Epithelial cell of proximal tubule (primary cell): ENCODE results near the gene NIBAN1. TPM values are rescaled to one million over a fixed set of nuclear protein-coding genes. Genes with fewer than 3 reads are reported as not detected.

Experiments
- DNase-seq: peaks from one replicate; pipeline ENCODE4 v3.0.0-alpha.2; 2011; ENCODE audit warnings: low read depth
- H3K4me3 ChIP-seq: 2 replicates; pipeline ENCODE4 v1.5.1; 2011; ENCODE audit warnings: low read depth, mild to moderate bottlenecking, low read length
- total RNA-seq: library from RNA; depleted of rRNA; stranded (reverse); fragments of >200 nt; gene quantifications from 2 replicates; pipeline ENCODE4 v1.2.3, GENCODE V29; 2015
- TF ChIP-seq, protein P1 (sequence below): conservative IDR thresholded peaks from 2 replicates; pipeline ENCODE4 v1.5.1; 2012; ENCODE audit warnings: low read depth, mild to moderate bottlenecking, low read length

Gene NIBAN1, protein sequence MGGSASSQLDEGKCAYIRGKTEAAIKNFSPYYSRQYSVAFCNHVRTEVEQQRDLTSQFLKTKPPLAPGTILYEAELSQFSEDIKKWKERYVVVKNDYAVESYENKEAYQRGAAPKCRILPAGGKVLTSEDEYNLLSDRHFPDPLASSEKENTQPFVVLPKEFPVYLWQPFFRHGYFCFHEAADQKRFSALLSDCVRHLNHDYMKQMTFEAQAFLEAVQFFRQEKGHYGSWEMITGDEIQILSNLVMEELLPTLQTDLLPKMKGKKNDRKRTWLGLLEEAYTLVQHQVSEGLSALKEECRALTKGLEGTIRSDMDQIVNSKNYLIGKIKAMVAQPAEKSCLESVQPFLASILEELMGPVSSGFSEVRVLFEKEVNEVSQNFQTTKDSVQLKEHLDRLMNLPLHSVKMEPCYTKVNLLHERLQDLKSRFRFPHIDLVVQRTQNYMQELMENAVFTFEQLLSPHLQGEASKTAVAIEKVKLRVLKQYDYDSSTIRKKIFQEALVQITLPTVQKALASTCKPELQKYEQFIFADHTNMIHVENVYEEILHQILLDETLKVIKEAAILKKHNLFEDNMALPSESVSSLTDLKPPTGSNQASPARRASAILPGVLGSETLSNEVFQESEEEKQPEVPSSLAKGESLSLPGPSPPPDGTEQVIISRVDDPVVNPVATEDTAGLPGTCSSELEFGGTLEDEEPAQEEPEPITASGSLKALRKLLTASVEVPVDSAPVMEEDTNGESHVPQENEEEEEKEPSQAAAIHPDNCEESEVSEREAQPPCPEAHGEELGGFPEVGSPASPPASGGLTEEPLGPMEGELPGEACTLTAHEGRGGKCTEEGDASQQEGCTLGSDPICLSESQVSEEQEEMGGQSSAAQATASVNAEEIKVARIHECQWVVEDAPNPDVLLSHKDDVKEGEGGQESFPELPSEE
- total RNA-seq, result 26.2 and 32.9 TPM in 2 replicates

DNA sequence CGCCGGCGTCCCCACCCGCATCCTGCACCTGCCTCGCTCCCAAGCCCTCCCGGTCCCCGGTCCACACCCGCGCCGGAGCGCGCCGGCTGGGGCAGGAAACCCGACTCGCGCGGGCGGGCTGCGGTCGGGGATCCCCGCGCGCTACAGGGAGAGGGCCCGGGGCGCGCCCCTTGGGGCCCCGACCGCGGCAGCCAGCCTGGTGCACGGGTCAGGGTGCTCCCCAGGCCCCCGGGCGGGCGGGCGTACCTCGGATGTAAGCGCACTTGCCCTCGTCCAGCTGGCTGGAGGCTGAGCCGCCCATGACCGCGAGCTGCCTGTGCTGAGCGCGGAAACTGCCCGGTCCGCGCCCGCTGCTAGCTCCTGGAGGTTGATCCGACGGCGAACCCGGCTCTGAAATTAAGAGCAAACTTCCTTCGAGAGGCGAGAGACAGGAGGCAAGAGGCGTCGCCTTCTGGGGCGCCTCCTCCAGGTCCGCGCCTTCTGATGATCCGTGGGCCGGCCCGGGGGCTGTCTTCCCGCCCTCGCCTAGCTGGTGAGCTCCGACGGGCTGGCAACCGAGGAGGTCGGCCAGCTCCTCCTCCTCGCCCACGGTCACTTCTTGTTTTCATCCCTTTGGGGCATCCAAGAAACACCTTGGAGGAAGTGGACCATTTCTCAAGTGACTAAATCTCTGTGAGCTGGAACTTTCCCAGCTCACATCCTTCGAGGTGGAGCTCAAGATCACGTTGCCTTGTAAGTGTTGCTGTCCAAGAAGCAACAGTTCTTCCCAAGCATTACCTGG, at the start of gene NIBAN1:
NIBAN1 (minus strand) TSS at position 453 of the 781 bp plus-strand sequence; CDS start at position 301, 152 bp downstream.
- peak within 1 kb of the TSS; percentile 66 for H3K4me3 ChIP-seq
- no peak for DNase-seq
- TF ChIP-seq, protein P1, sequence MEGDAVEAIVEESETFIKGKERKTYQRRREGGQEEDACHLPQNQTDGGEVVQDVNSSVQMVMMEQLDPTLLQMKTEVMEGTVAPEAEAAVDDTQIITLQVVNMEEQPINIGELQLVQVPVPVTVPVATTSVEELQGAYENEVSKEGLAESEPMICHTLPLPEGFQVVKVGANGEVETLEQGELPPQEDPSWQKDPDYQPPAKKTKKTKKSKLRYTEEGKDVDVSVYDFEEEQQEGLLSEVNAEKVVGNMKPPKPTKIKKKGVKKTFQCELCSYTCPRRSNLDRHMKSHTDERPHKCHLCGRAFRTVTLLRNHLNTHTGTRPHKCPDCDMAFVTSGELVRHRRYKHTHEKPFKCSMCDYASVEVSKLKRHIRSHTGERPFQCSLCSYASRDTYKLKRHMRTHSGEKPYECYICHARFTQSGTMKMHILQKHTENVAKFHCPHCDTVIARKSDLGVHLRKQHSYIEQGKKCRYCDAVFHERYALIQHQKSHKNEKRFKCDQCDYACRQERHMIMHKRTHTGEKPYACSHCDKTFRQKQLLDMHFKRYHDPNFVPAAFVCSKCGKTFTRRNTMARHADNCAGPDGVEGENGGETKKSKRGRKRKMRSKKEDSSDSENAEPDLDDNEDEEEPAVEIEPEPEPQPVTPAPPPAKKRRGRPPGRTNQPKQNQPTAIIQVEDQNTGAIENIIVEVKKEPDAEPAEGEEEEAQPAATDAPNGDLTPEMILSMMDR, result no peak

DNA sequence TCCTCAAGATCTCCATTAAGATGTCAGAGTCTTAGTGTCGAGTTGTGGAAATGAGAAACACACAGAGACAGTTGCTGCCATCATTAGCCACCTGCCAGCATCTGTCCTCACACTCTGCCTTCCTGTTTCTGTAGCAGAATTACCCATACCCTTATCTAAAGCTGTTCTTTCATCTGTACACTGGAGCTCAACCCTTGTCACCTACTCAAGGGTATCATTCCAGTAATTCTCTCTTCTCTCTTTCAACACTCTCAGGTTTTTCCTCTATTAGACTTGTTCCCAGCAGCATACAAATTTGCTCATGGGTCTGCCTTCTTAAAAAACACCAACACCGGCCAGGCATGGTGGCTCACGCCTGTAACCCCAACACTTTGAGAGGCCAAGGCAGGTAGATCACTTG, 43.7 kb upstream of the NIBAN1 start:
- TF ChIP-seq, protein P1, result no peak
- H3K4me3 ChIP-seq, result no peak overlapping the region
- no peak for DNase-seq

DNA sequence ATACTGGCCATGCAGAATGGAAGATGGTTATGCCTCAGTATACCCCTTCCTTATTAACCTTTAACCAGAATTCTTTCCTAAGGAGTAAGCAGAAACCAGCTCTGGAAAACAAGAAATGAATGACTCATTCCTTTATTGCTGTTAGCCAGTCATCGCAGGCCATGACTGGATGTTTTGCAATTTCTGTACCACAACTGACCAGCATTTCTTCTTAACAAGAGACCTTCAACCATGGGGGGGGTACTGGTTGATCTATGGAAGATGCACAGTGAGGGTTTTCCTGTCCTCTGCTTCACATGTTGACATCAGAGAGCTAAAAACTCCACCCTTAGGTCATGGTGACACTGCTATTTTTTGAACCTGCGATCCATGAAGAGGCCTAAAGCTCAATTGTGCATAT, 43.0 kb upstream of the NIBAN1 start:
- TF ChIP-seq, protein P1, result no peak
- DNase-seq, result peak; percentile 89
- no peak overlapping the region for H3K4me3 ChIP-seq

DNA sequence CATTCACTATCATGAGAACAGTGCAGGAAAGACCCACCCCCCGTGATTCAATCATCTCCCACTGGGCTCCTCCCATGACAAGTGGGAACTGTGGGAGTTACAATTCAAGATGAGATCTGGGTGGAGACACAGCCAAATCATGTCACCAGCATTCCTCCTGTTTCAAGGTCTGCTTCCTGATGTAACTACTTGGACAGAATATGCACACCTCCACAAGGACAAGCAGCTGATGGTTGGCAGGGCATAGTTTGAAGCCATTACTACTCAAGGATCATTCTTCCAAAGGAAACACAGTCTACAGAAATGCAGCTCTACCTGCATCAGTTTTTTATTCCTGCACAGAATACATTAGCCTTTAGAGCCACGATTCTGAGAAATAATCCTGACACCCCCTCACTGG, 42.6 kb upstream of the NIBAN1 start:
- no peak for DNase-seq

DNA sequence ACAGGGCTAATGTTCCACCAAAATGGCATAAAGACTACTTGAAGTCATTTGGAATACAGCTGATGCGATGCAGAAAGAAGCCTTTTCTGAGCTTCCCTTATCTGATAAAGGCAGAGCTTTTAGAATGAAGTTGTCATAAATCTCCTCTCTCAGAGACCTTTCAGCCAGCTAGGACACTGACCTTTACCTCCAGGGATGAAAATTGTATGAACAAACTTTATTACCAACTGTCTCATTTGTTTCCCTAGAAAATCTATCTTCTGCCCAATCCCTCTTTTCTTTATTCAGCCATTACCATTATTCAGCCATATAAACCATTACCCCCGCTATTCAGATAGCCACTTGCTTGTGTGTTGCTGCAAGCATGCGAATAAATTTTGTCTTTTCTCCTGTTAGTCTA, 41.3 kb upstream of the NIBAN1 start:
- DNase-seq, result no peak
- TF ChIP-seq, protein P1, result no peak
- H3K4me3 ChIP-seq, result no peak overlapping the region

More for the DNA sequence above, 42.6 kb upstream of the NIBAN1 start:
- TF ChIP-seq, protein P1, result no peak
- H3K4me3 ChIP-seq, result no peak overlapping the region

DNA sequence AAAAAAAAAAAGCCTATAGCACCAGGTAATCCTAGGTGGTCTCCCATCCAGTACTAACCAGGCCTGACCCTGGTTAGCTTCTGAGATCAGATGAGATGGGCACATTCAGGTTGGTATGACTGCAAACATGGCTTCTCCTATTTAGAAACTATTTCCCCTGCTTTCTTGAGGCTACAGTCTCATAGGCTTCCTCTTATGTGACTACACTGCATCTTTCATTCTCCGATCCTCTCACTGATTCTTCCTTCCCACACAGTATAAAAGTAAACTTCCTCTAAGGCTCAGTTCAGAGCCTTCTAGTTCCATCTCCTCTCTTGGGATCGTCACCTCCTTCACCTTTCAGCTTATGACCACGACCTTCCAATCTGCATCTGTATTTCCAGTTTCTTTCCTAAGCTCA, 40.6 kb upstream of the NIBAN1 start:
- TF ChIP-seq, protein P1, result no peak
- H3K4me3 ChIP-seq, result no peak overlapping the region
- no peak for DNase-seq
